Stimulated activated CD4-positive, alpha-beta T cell treated with anti-CD3 and anti-CD28 coated beads, TNF-alpha, amount 100 ng/mL, for 48 hours (primary cell): Measurements from ENCODE around the gene HOXA3.

ENCODE experiments used
- DNase-seq, 3 donors: peaks; one replicate each; pipeline ENCODE4 v3.0.0-alpha.2; 2020; ENCODE audit warnings: low read depth in 3 of 3

HOXA3 gene

GRCh38 chr7:27189295-27189996, 37.1 kb upstream of the HOXA3 start:
- DNase-seq, result no peak

GRCh38 chr7:27188386-27189294, 36.3 kb upstream of the HOXA3 start:
- DNase-seq, result no peak

DNA sequence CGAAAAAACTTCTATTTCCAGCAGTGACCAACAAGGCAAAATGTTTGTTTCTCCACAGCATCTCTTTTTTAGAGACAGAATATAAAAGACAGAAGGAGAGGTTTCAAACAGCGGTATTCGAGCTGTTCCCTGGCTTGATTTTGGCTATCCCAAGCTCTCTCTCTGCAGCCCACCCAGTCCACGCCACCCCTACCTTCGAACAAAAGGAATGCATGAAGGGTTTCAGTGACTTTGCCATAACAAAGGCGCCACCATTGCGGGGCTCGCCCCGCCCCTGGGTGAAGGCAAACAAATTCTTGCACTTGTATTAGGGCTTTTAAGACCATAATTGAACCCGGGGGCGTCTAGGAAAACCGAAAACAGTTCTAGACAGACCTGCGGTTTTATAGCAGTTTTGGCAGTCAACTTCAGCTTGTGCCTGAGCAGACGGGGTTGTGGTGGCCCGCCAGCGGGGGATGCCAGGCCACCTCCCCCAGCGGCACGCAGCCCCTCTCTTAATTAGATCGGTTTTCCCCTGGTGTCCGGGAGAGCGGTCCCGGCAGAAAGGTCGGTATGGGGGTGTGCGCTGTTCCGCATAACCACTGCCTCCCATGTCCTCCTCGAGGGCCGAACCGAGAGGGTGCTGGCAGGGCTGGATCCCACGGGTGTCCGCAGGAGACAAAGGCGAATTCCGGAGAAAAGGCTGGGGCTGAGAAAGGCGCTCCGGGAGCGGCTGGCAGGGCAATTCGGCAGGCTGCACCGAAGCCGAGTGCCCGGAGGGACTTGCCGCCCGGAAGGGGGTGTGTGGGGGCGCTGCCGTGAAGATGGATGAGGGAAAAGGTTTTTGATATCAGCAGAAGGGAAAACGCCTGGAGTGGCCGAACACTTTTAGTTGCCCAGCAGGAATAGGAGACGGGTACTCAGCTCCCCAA, 35.3 kb upstream of the HOXA3 start:
- no peak for DNase-seq

DNA sequence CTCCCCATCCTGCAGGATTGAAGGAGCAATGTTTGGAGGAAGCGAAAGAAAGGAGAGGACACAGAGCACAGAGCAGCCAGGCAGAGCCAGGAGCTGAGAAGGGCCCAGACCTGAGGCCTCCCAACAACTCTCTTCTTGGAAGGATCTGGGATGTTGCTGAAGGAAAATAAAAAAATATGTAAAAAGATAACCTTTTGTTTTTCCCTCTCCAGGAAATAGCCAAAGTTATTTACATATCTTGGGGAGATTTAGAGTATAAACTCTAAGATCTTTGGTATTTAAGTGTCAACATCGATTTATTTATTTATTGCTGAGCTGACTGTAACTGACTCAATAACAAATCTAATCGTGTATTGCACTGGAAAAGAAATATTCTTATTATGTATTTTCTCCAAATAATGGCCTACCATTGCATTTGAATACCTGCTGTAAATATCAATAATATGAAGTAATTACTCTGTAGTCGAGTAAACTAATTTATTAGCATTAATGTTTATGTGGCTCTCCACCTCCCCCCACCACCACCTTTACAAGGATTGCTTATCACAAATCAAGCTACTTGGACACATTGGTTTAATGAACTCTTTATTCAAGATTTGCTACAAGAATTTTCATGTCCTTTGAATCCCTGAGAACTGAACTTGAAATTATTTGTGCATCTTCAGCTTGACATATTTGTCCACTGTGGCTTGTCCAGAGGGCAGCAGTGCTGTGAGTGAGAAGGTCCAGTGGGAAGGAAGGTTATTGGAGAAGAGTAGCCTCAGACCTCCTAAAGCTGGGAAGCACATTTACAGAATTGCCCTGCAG, 34.5 kb upstream of the HOXA3 start:
- DNase-seq, result no peak

GRCh38 chr7:27185854-27186667, 33.7 kb upstream of the HOXA3 start:
- DNase-seq, result no peak

DNA sequence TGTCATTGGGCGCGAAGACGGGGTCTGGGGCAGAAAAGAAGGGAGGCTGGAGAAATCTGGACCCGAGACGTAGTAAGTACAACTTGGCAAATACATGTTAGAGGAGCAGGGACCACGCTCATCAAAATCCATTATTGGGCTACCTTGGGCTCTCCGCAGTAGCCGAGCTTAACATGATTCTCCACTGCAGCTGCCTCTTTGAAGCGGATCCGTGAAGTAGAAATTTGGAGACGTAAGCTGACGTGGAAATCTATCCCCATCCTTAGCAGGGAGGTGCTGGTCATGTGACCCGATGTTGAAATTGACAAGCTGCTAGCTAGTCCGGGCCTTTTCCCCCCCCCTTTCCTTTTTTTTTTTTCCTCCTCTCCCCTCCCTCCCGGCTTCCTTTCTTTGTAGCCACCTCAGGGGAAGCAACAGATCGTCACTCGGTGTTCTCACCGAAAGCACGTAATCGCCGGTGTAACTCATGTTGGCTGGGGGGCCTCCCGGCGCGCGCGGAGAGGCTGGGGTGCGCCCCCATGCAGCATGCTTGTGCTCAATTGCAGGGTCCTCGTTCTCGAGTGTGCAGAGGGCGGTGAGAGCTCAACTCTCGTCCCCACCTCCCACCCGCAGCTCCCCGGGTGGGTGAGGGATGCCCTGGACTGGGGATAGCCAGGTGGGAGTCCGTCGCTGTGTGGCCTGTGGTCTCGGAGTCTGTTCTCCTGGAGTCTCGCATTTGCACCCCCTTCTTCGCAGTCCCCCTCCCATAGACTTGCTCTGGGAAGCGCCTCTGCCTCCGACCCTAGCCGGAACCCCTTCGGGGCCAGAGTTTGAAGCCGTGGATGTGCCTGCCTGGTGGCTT, 32.9 kb upstream of the HOXA3 start, which contains the start of gene HOXA11:
Gene HOXA11, minus strand, starts transcription at position 220 of the 841 bp plus-strand sequence. Its CDS starts 88 bp downstream, at position 132.
- no peak for DNase-seq

DNA sequence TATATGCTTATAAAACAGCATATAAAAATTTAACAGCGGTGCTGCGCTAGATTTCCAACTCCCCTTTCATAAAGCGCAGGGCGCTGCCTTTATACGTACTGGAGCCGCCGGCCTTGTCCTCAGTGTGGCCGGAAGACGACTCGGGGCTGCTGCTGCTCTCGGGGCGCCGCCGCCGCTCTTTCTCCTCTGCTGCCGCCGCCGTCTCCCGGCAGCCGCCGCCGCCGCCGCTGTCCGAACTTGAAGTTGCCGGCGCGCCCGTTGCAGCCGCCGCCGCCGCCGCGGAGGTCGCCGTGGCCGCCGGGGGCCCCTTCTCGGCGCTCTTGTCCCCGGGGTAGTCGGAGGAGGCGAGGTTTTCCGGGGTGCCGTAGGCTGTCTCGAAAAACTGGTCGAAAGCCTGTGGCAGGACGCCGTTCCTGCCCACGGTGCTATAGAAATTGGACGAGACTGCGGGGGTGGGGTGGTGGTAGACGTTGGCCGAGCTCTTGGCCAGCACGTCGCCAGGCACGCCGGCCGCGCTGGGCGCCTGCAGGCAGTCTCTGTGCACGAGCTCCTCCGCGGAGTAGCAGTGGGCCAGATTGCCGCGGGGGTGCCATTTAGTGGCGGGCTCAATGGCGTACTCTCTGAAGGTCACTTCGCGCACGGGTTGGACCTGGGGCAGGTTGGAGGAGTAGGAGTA, 32.1 kb upstream of the HOXA3 start:
- DNase-seq, result no peak

DNA sequence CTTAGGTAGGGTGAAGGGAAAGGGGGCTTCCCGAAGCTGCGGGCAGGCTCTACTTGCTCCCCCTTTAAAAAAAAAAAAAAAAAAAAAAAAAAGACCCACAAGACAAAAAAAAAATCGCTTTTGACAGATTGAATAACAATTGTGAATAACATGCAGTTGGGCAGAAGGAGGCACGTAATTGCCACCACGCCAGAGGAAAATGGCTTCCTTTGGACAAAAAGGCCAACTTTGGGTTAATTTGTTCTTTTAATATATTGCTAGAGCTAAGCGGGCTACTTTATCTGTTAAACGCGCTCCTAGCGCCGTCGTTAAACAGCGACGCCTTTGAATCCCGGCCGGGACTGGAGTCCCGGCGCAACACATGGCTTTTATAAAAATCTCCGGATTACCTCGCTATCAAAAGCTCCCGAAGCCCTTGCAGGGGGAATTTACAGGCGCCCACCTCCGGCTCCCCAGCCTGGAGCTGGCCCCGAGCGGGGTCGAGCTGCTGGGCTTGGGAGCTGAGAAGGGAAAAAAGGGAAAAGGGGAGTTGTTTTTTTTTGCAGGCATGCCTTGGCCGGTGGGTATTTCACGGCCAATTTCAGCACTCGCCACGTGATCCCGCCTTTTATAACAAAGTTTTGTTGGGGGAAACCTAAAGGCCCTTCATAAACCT, 31.4 kb upstream of the HOXA3 start:
- no peak for DNase-seq

- no peak for DNase-seq
These were observed 30.7 kb upstream of the HOXA3 start for GRCh38 chr7:27182861-27183681.

GRCh38 chr7:27182285-27182841, 30.0 kb upstream of the HOXA3 start:
- no peak for DNase-seq

DNA sequence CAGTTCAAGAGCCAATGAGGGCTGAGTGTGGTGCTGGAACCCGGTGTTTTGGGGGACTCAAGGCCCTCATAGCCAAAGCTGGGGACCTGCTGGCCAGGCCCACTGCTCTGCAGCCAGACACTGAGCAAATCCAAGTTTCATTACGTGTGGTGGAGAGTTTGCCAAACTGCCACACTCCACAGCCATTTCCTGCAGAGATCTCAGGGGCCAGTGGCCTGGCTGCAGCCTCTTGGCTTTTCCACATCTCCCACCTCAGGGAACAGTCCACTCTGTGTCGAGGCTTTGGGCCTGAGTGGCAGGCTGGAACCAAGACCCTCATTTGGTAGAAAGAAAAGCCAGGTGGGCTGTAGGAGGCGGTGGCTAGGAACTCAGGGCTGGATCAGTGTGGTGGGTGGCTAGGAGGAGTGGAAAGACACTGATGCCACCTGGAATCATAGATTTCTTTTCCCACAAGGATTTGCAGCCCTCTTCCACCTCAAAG, 29.5 kb upstream of the HOXA3 start:
- DNase-seq, result no peak

DNA sequence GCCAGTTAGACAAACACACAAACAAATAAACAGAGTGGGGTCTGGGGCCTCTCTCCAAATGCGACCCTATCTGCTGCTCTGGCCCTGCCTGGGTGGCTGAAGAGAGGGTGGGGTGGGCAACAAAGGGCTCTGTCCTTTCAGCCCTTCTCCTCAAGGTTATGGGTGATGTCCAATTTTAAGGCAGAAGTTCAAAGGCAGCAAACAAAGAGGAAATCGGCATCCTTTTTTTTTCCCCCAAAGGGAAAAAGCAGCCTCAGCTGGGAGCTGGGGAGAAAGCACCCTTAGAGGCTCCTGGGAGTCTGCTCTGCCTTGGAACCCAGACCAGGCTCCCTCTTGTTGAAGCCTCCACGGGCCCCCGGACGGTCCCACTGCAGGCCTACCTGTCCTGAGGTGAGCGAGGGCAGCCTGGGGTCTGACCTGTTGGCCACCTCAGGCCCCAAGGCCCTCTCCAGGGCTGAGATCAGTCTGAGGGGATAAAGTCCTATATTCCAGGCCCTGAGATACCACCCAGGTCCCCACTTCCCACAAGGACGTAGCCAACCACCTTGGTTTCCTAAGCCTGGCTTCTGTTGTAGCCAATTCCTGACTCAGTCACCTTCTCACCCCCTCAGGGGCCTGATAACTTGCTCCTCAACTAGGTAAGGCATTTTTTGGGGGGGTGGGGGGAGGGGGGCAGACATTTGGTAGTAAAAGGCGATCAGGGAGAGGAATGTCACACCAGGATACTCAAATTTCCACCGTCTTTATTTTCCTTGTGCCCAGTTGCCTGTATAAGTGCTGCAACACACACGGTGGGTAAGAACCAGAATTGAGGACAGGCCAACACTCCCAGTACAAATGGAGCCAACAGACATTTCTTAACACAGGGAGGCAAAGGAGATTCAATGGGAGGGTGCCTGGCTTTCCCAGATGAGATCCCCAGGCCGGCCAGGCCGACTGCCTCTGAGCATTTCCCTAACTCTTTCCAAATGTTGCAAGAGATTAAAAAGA, 28.3 kb upstream of the HOXA3 start:
- DNase-seq, result no peak

DNA sequence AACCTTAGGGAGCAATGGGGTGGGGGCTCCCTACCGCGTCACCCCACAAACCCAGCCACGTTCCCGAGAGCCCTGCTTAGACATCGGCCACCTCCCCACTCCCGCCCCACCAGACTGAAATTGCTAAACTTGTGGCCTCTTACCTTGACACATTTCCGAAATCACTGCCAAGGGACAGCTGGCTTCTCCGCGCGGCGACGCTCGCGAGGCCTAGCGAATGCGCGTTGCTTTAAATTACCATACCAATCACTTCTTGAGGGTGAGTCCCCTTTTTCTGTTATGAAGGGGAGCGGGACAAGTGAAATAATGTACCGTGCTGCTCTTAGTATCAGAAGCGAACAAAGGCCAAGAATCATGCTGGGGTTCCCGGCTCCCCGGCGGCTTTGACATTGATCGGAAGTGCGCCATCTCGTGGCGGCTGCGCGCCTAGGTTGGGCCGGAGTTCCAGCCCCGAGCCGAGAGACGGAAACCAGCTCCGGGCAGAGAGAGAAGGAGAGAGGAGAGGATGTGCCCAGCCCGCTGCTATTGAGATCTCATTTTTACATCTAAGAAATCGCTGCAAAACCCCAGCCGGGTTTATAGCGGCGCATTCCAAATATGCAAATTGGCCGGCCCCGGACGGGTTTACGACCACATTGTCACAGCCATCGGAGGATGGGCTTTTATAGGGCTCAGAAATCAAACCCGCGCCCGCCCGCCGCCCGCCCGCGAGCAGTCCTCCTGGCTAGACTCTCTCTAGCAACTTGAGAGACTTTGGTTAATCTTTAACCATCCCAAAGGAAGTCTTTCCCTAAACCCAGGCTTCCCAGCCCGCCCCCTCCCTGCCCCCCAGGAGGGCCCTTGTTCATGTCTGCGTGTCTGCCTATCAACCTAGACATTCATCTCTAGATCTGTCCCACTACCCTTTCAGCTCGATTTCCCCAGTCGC, 27.4 kb upstream of the HOXA3 start:
- DNase-seq, result peak in 2 of 3 donors; percentile 51 to 58

DNA sequence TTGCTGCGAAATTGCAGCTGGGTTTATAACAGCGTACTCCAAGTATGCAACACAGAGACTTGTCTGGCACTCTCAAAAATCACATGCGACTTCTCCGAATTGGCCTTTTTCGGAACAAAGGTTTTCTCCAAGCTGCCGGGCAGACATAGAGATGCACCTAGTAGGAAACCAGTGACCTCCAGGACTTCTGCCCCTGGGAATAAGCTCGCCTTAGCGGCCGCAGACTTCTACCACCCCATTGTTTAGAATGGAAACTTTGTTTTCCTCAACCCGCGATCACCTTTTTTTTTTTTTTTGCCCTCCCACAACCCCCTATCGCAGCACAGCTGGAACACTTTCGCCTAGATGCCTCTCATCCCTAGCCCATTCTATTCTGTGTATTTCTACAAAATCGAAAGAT, 26.6 kb upstream of the HOXA3 start:
- DNase-seq, result no peak
